HG03175 (cell line): Measurements from ENCODE around the gene CFAP46.
"Not testable (repeated sequence)": the region's sequence is repeated elsewhere in the genome, so short reads cannot be mapped to it uniquely, and the experiment has no call there.

Experiments
- ATAC-seq: cut with Tn5 transposase; IDR thresholded peaks from one replicate; pipeline ENCODE4 v1.9.1; 2021; ENCODE audit warnings: mild to moderate bottlenecking, moderate library complexity; ENCODE audit not compliant: unreplicated experiment

CFAP46 gene

GRCh38 chr10:132810141-132810806 is 132.1 kb downstream of the CFAP46 start:
- no peak for ATAC-seq

GRCh38 chr10:132809232-132810140 is 132.9 kb downstream of the CFAP46 start:
- no peak for ATAC-seq

GRCh38 chr10:132808383-132809231 is 133.8 kb downstream of the CFAP46 start:
- ATAC-seq = no peak

- no peak for ATAC-seq
These were observed 134.7 kb downstream of the CFAP46 start for GRCh38 chr10:132807621-132808049.

GRCh38 chr10:132806561-132807003 is 135.8 kb downstream of the CFAP46 start:
- no peak for ATAC-seq

GRCh38 chr10:132806110-132806509 is 136.3 kb downstream of the CFAP46 start:
- ATAC-seq = no peak

- ATAC-seq = no peak
These were observed 136.8 kb downstream of the CFAP46 start for GRCh38 chr10:132805599-132805998.

- ATAC-seq = no peak
These were observed 137.5 kb downstream of the CFAP46 start for GRCh38 chr10:132804785-132805426.

- ATAC-seq = no peak
These were observed 138.1 kb downstream of the CFAP46 start for GRCh38 chr10:132804287-132804686.

GRCh38 chr10:132803416-132804210 is 138.8 kb downstream of the CFAP46 start:
- ATAC-seq = no peak

GRCh38 chr10:132802694-132803320 is 139.6 kb downstream of the CFAP46 start:
- ATAC-seq = no peak

- ATAC-seq = no peak
These were observed 140.3 kb downstream of the CFAP46 start for GRCh38 chr10:132802048-132802447.

- no peak for ATAC-seq
These were observed 142.5 kb downstream of the CFAP46 start for GRCh38 chr10:132799865-132800264.

- ATAC-seq = no peak
These were observed 143.5 kb downstream of the CFAP46 start for GRCh38 chr10:132798876-132799275.

- no peak for ATAC-seq
These were observed 144.0 kb downstream of the CFAP46 start for GRCh38 chr10:132798403-132798802.

GRCh38 chr10:132797986-132798385 is 144.4 kb downstream of the CFAP46 start:
- ATAC-seq = not testable (repeated sequence)

GRCh38 chr10:132796846-132797245 is 145.5 kb downstream of the CFAP46 start:
- no peak for ATAC-seq

- ATAC-seq = no peak
These were observed 148.2 kb downstream of the CFAP46 start for GRCh38 chr10:132793871-132794849.
